ENCODE data around the gene MUTYH. TPM values are rescaled to one million over a fixed set of nuclear protein-coding genes. Genes with fewer than 3 reads are reported as not detected.
"Not testable (repeated sequence)": the region's sequence is repeated elsewhere in the genome, so short reads cannot be mapped to it uniquely, and the experiment has no call there.

Gene MUTYH
- polyA plus RNA-seq, 2 donors = 12.2 to 21.8 TPM

GRCh38 chr1:45375104-45376090 lies 35.2 kb upstream of the MUTYH start:
- no peak overlapping the region for H3K27ac ChIP-seq (ENCODE audit: low read depth in 2 of 2, low read length in 1 of 2)
- no peaks in the 10 kb centered on the region for H3K27me3 ChIP-seq (ENCODE audit: control insufficient read depth in 1 of 2, insufficient read depth in 2 of 2, low read length in 2 of 2)
- no peak overlapping the region for H3K4me3 ChIP-seq (ENCODE audit: low read depth in 1 of 2, low read length in 2 of 2)
- no peaks in the 10 kb centered on the region for H3K9me3 ChIP-seq (ENCODE audit: control insufficient read depth in 2 of 2, insufficient read depth in 1 of 2, low read depth in 1 of 2, low read length in 1 of 2)
- H3K36me3 ChIP-seq (ENCODE audit: control insufficient read depth in 2 of 2, insufficient read depth in 2 of 2, low read length in 1 of 2) = no peaks in the 10 kb centered on the region
- 57% methylated on average over 3 of the region's 3 CpGs for WGBS, 2 donors
- no peaks in the 10 kb centered on the region for H3K4me1 ChIP-seq (ENCODE audit: control insufficient read depth in 2 of 2, insufficient read depth in 2 of 2, low read length in 1 of 2)

- Histone ChIP-seq H3K9me3 (ENCODE audit: control insufficient read depth in 2 of 2, insufficient read depth in 1 of 2, low read depth in 1 of 2, low read length in 1 of 2) (no peaks in the 10 kb centered on the region), H3K36me3 (ENCODE audit: control insufficient read depth in 2 of 2, insufficient read depth in 2 of 2, low read length in 1 of 2) (no peaks in the 10 kb centered on the region), H3K4me3 (ENCODE audit: low read depth in 1 of 2, low read length in 2 of 2) (no peak overlapping the region), H3K4me1 (ENCODE audit: control insufficient read depth in 2 of 2, insufficient read depth in 2 of 2, low read length in 1 of 2) (no peaks in the 10 kb centered on the region), H3K27me3 (ENCODE audit: control insufficient read depth in 1 of 2, insufficient read depth in 2 of 2, low read length in 2 of 2) (no peaks in the 10 kb centered on the region), H3K27ac (ENCODE audit: low read depth in 2 of 2, low read length in 1 of 2) (no peak overlapping the region)
These were observed 33.3 kb upstream of the MUTYH start for GRCh38 chr1:45373573-45373972.

- H3K27me3 ChIP-seq (ENCODE audit: control insufficient read depth in 1 of 2, insufficient read depth in 2 of 2, low read length in 2 of 2) = no peaks in the 10 kb centered on the region
- no peak overlapping the region for H3K4me3 ChIP-seq (ENCODE audit: low read depth in 1 of 2, low read length in 2 of 2)
- H3K9me3 ChIP-seq (ENCODE audit: control insufficient read depth in 2 of 2, insufficient read depth in 1 of 2, low read depth in 1 of 2, low read length in 1 of 2) = no peaks in the 10 kb centered on the region
- no peaks in the 10 kb centered on the region for H3K4me1 ChIP-seq (ENCODE audit: control insufficient read depth in 2 of 2, insufficient read depth in 2 of 2, low read length in 1 of 2)
- no peak overlapping the region for H3K27ac ChIP-seq (ENCODE audit: low read depth in 2 of 2, low read length in 1 of 2)
- H3K36me3 ChIP-seq (ENCODE audit: control insufficient read depth in 2 of 2, insufficient read depth in 2 of 2, low read length in 1 of 2) = no peaks in the 10 kb centered on the region
These were observed 30.3 kb upstream of the MUTYH start for GRCh38 chr1:45370575-45370974.

GRCh38 chr1:45365051-45365450 lies 24.8 kb upstream of the MUTYH start:
- WGBS, 2 donors = 91 to 93% methylated on average over 6 of the region's 6 CpGs
- Histone ChIP-seq H3K4me3 (ENCODE audit: low read depth in 1 of 2, low read length in 2 of 2) (no peak overlapping the region), H3K27ac (ENCODE audit: low read depth in 2 of 2, low read length in 1 of 2) (no peak overlapping the region), H3K9me3 (ENCODE audit: control insufficient read depth in 2 of 2, insufficient read depth in 1 of 2, low read depth in 1 of 2, low read length in 1 of 2) (no peaks in the 10 kb centered on the region), H3K4me1 (ENCODE audit: control insufficient read depth in 2 of 2, insufficient read depth in 2 of 2, low read length in 1 of 2) (no peaks in the 10 kb centered on the region), H3K27me3 (ENCODE audit: control insufficient read depth in 1 of 2, insufficient read depth in 2 of 2, low read length in 2 of 2) (no peaks in the 10 kb centered on the region), H3K36me3 (ENCODE audit: control insufficient read depth in 2 of 2, insufficient read depth in 2 of 2, low read length in 1 of 2) (no peaks in the 10 kb centered on the region)

DNA sequence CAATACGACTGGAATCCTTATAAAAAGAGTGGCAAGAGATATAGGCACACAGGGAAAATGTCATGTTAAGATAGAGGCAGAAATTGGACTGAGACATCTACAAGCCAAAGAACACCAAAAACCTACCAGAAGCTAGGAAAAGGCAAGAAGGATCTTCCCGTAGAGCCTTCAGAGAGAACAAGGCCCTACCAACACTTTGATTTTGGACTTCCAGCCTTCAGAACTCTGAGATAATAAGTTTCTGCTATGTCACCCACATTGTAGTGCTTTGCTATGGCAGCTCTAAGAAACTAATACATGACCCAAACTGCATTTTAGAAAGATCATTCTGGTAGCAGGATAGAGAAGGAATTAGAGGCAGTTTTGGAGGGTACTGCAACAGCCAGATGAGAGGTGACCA lies 24.1 kb upstream of the MUTYH start:
- Histone ChIP-seq H3K4me1 (ENCODE audit: control insufficient read depth in 2 of 2, insufficient read depth in 2 of 2, low read length in 1 of 2) (no peaks in the 10 kb centered on the region), H3K36me3 (ENCODE audit: control insufficient read depth in 2 of 2, insufficient read depth in 2 of 2, low read length in 1 of 2) (no peaks in the 10 kb centered on the region), H3K4me3 (ENCODE audit: low read depth in 1 of 2, low read length in 2 of 2) (no peak overlapping the region), H3K27me3 (ENCODE audit: control insufficient read depth in 1 of 2, insufficient read depth in 2 of 2, low read length in 2 of 2) (no peaks in the 10 kb centered on the region), H3K9me3 (ENCODE audit: control insufficient read depth in 2 of 2, insufficient read depth in 1 of 2, low read depth in 1 of 2, low read length in 1 of 2) (no peaks in the 10 kb centered on the region), H3K27ac (ENCODE audit: low read depth in 2 of 2, low read length in 1 of 2) (no peak overlapping the region)
- WGBS, 2 donors = 91 to 94% methylated on average over 2 of the region's 2 CpGs

GRCh38 chr1:45360981-45361380 lies 20.7 kb upstream of the MUTYH start:
- not testable (repeated sequence) for H3K36me3 ChIP-seq (ENCODE audit: control insufficient read depth in 2 of 2, insufficient read depth in 2 of 2, low read length in 1 of 2); H3K4me3 ChIP-seq (ENCODE audit: low read depth in 1 of 2, low read length in 2 of 2); H3K27me3 ChIP-seq (ENCODE audit: control insufficient read depth in 1 of 2, insufficient read depth in 2 of 2, low read length in 2 of 2); H3K9me3 ChIP-seq (ENCODE audit: control insufficient read depth in 2 of 2, insufficient read depth in 1 of 2, low read depth in 1 of 2, low read length in 1 of 2); H3K4me1 ChIP-seq (ENCODE audit: control insufficient read depth in 2 of 2, insufficient read depth in 2 of 2, low read length in 1 of 2)
- H3K27ac ChIP-seq (ENCODE audit: low read depth in 2 of 2, low read length in 1 of 2) = peak overlapping the region; percentile 79 to 80
- 24 to 34% methylated on average over 7 of the region's 7 CpGs for WGBS, 2 donors

DNA sequence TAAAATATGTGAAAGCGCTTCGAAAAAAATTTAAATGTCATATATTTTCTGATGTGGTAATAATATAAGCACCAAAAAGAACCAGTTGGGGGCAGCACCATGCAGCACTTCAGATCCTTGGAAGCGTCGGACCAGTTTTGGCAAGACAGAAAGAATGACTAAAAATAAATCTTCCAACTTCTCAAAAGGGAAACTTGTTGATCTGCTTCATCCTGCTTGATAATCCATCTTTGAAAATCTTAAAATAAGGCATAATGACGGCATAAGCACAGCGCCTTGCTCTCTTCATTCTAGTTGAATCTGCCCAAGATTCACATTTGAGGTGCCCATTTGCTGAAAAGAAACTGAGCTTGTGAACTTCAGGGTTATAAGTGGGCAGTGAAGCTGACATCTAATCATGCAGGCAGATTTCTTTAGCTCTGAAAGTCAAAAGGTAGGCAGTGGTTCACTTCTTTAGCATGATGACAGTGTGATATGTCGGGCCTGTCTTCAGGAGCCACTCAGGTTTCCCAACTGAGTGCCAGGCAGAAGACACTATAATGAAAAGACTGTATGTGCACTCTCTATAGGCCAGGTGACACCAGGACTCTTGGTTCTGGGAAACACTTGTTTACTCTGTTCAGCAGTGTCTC lies 19.8 kb upstream of the MUTYH start:
- WGBS, 2 donors = 13 to 19% methylated on average over 7 of the region's 7 CpGs
- Histone ChIP-seq H3K27me3 (ENCODE audit: control insufficient read depth in 1 of 2, insufficient read depth in 2 of 2, low read length in 2 of 2) (no peaks in the 10 kb centered on the region), H3K36me3 (ENCODE audit: control insufficient read depth in 2 of 2, insufficient read depth in 2 of 2, low read length in 1 of 2) (no peaks in the 10 kb centered on the region), H3K27ac (ENCODE audit: low read depth in 2 of 2, low read length in 1 of 2) (peak overlapping the region; percentile 79 to 80), H3K4me1 (ENCODE audit: control insufficient read depth in 2 of 2, insufficient read depth in 2 of 2, low read length in 1 of 2) (no peaks in the 10 kb centered on the region), H3K9me3 (ENCODE audit: control insufficient read depth in 2 of 2, insufficient read depth in 1 of 2, low read depth in 1 of 2, low read length in 1 of 2) (no peaks in the 10 kb centered on the region), H3K4me3 (ENCODE audit: low read depth in 1 of 2, low read length in 2 of 2) (no peak overlapping the region)

DNA sequence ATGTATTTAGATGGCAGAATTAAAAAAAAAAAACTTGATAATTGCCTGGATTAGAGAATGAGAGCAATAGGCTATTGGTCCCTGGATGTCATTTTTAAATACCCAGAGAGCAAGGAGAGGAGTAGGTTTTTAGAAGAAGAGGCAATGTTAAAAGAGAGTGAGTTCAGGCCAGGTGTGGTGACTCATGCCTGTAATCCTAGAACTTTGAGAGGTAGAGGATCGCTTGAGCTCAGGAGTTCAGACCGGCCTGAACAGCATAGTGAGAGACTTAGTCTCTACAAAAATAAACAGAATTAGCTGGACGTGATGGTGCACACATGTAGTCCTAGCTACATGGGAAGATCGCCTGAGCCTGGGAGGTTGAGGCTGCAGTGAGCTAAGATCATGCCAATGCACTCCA lies 15.9 kb upstream of the MUTYH start:
- H3K36me3 ChIP-seq (ENCODE audit: control insufficient read depth in 2 of 2, insufficient read depth in 2 of 2, low read length in 1 of 2) = no peaks in the 10 kb centered on the region
- H3K27ac ChIP-seq (ENCODE audit: low read depth in 2 of 2, low read length in 1 of 2) = peak overlapping the region; percentile 13 to 28
- no peaks in the 10 kb centered on the region for H3K9me3 ChIP-seq (ENCODE audit: control insufficient read depth in 2 of 2, insufficient read depth in 1 of 2, low read depth in 1 of 2, low read length in 1 of 2)
- no peaks in the 10 kb centered on the region for H3K4me1 ChIP-seq (ENCODE audit: control insufficient read depth in 2 of 2, insufficient read depth in 2 of 2, low read length in 1 of 2)
- WGBS, 2 donors = 49 to 59% methylated on average over 4 of the region's 4 CpGs
- H3K4me3 ChIP-seq (ENCODE audit: low read depth in 1 of 2, low read length in 2 of 2) = no peak overlapping the region
- no peaks in the 10 kb centered on the region for H3K27me3 ChIP-seq (ENCODE audit: control insufficient read depth in 1 of 2, insufficient read depth in 2 of 2, low read length in 2 of 2)

DNA sequence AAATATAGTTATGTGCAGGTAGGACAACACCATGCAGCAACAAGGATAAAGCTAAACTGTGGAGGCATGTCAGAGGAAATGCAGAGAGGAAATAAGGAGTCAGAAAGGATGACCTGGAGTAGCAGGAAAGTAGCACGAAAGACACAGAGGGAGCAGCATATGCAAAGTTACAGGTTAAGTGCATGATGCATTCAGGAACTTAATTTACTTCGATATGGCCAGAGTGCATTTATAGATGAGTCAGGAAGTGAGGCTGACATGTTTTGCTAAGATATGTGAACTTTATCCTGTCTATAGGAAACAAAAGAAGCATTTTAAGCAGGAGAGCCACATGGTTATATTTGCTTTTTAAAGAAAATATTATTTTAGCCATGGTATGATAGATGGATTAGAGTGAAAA lies 15.4 kb upstream of the MUTYH start:
- Histone ChIP-seq H3K4me1 (ENCODE audit: control insufficient read depth in 2 of 2, insufficient read depth in 2 of 2, low read length in 1 of 2) (no peaks in the 10 kb centered on the region), H3K36me3 (ENCODE audit: control insufficient read depth in 2 of 2, insufficient read depth in 2 of 2, low read length in 1 of 2) (no peaks in the 10 kb centered on the region), H3K27me3 (ENCODE audit: control insufficient read depth in 1 of 2, insufficient read depth in 2 of 2, low read length in 2 of 2) (no peaks in the 10 kb centered on the region), H3K4me3 (ENCODE audit: low read depth in 1 of 2, low read length in 2 of 2) (no peak overlapping the region), H3K27ac (ENCODE audit: low read depth in 2 of 2, low read length in 1 of 2) (no peak overlapping the region), H3K9me3 (ENCODE audit: control insufficient read depth in 2 of 2, insufficient read depth in 1 of 2, low read depth in 1 of 2, low read length in 1 of 2) (no peaks in the 10 kb centered on the region)
- WGBS, 2 donors = 43 to 46% methylated on average over 2 of the region's 2 CpGs

- Histone ChIP-seq H3K27ac (ENCODE audit: low read depth in 2 of 2, low read length in 1 of 2) (no peak overlapping the region), H3K9me3 (ENCODE audit: control insufficient read depth in 2 of 2, insufficient read depth in 1 of 2, low read depth in 1 of 2, low read length in 1 of 2) (no peaks in the 10 kb centered on the region), H3K4me1 (ENCODE audit: control insufficient read depth in 2 of 2, insufficient read depth in 2 of 2, low read length in 1 of 2) (no peaks in the 10 kb centered on the region), H3K36me3 (ENCODE audit: control insufficient read depth in 2 of 2, insufficient read depth in 2 of 2, low read length in 1 of 2) (no peaks in the 10 kb centered on the region), H3K4me3 (ENCODE audit: low read depth in 1 of 2, low read length in 2 of 2) (no peak overlapping the region), H3K27me3 (ENCODE audit: control insufficient read depth in 1 of 2, insufficient read depth in 2 of 2, low read length in 2 of 2) (no peaks in the 10 kb centered on the region)
- 91 to 93% methylated on average over 4 of the region's 4 CpGs for WGBS, 2 donors
These were observed 14.6 kb upstream of the MUTYH start for GRCh38 chr1:45354838-45355237.
